ENCODE data around the gene RPL21. TPM values are rescaled to one million over a fixed set of nuclear protein-coding genes. Genes with fewer than 3 reads are reported as not detected.

The RPL21 gene
- total and polyA plus RNA-seq, 12 donors, result 498 to 1,188 (median 598) TPM

- H3K27ac ChIP-seq, result no peak overlapping the region
- no peaks in the 10 kb centered on the region for H3K4me1 ChIP-seq
- intact Hi-C loops (cut with DNase I), result no loop called here
- WGBS, 2 donors, result 92% methylated on average over 4 of the region's 4 CpGs
- H3K27me3 ChIP-seq, result peaks cover 0 to 4% (median 0%) of the 10 kb centered on the region in 7 donors
- no peak overlapping the region for H3K4me3 ChIP-seq
- no peak for DNase-seq
- peaks cover 0 to 8% (median 0%) of the 10 kb centered on the region in 11 donors for H3K9me3 ChIP-seq
- no peaks in the 10 kb centered on the region for H3K36me3 ChIP-seq
- no peak for ATAC-seq
- no peak for TF ChIP-seq CTCF (IDR thresholded peaks at IDR 0.05)
These were observed 52.7 kb downstream of the RPL21 start for GRCh38 chr13:27304099-27304498.

- DNase-seq (no peak), ATAC-seq (no peak)
- Histone ChIP-seq H3K36me3 (no peaks in the 10 kb centered on the region), H3K27me3 (peaks cover 0 to 4% (median 0%) of the 10 kb centered on the region in 7 donors), H3K9me3 (peaks cover 0 to 8% (median 0%) of the 10 kb centered on the region in 11 donors), H3K4me3 (no peak overlapping the region), H3K4me1 (no peaks in the 10 kb centered on the region), H3K27ac (no peak overlapping the region)
- 76% methylated on average over 2 of the region's 2 CpGs for WGBS, 2 donors
- TF ChIP-seq CTCF (IDR thresholded peaks at IDR 0.05), result no peak
- intact Hi-C loops (cut with DNase I), result no loop called here
These were observed 53.3 kb downstream of the RPL21 start for GRCh38 chr13:27304611-27305010.

Other genes with a start within 250 kb of the RPL21 start
- gene USP12, start 79.7 kb upstream of the RPL21 start, total RNA-seq, result 10 to 100 TPM; 15.4 to 22.9 (median 19.5) TPM
- gene USP12, start 79.7 kb upstream of the RPL21 start, polyA plus RNA-seq, result 10 to 100 TPM in 1 of 2 donors, 1 to 10 TPM in 1; 4.3 to 13.9 TPM
- gene RASL11A, start 19.3 kb downstream of the RPL21 start, total RNA-seq, result 10 to 100 TPM in 2 of 10 donors, 1 to 10 TPM in 8; 1.8 to 68.7 (median 3.1) TPM
- 1 to 10 TPM; 6.6 to 9.3 TPM for gene RASL11A, start 19.3 kb downstream of the RPL21 start, polyA plus RNA-seq
- gene GTF3A, start 173.1 kb downstream of the RPL21 start, total RNA-seq, result 100 to 1,000 TPM; 137 to 262 (median 160) TPM
- gene GTF3A, start 173.1 kb downstream of the RPL21 start, polyA plus RNA-seq, result 100 to 1,000 TPM; 280 to 848 TPM
- 100 to 1,000 TPM; 103 to 207 (median 121) TPM for gene MTIF3, start 199.0 kb downstream of the RPL21 start, total RNA-seq
- 100 to 1,000 TPM; 127 to 217 TPM for gene MTIF3, start 199.0 kb downstream of the RPL21 start, polyA plus RNA-seq